Measurements from ENCODE around the gene LTBR. TPM values are rescaled to one million over a fixed set of nuclear protein-coding genes. Genes with fewer than 3 reads are reported as not detected.

LTBR gene
- total RNA-seq, 1 donor from 2014 or later: not detected

DNA sequence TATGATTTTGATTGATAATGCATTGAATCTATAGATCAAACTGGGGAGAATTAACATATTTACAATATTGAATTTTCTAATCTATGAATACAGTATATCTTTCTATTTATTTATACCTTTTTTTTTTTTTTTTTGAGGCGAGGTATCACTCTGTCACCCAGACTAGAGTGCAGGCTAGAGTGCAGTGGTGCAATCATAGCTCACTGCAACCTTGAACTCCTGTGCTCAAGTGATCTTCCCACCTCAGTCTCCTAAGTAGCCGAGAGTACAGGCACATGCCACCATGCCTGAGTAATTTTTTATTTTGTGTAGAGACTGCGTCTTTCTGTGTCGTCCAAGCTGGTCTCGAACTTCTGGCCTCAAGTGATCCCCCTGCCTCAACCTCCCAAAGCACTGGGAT is 20.4 kb downstream of the LTBR start:
- Mint-ChIP-seq H3K36me3 (no peaks in the 10 kb centered on the region), H3K27ac (no peak overlapping the region), H3K4me3 (no peak overlapping the region), H3K9me3 (no peaks in the 10 kb centered on the region), H3K4me1 (no peaks in the 10 kb centered on the region), H3K27me3 (ENCODE audit: insufficient read depth, low read depth) (peaks cover 2% of the 10 kb centered on the region)
- DNase-seq (ENCODE audit: low spot score): no peak
- no peak overlapping the region for H3K27ac ChIP-seq
- no peak overlapping the region for H3K4me2 ChIP-seq
- no peak overlapping the region for H3K4me3 ChIP-seq
- H3F3A ChIP-seq (ENCODE audit: low read depth): no peaks in the 10 kb centered on the region
- no peak overlapping the region for H3K9ac ChIP-seq
- no peaks in the 10 kb centered on the region for H3K4me1 ChIP-seq
- no peak overlapping the region for H2AFZ ChIP-seq (replicated peaks)
- no peaks in the 10 kb centered on the region for H3K9me3 ChIP-seq (ENCODE audit: low read depth)
- H4K20me1 ChIP-seq (ENCODE audit: low read depth): no peaks in the 10 kb centered on the region
- no peaks in the 10 kb centered on the region for H3K36me3 ChIP-seq
- no peak for TF ChIP-seq EZH2 (IDR thresholded peaks at IDR 0.05)
- TF ChIP-seq, protein P1, sequence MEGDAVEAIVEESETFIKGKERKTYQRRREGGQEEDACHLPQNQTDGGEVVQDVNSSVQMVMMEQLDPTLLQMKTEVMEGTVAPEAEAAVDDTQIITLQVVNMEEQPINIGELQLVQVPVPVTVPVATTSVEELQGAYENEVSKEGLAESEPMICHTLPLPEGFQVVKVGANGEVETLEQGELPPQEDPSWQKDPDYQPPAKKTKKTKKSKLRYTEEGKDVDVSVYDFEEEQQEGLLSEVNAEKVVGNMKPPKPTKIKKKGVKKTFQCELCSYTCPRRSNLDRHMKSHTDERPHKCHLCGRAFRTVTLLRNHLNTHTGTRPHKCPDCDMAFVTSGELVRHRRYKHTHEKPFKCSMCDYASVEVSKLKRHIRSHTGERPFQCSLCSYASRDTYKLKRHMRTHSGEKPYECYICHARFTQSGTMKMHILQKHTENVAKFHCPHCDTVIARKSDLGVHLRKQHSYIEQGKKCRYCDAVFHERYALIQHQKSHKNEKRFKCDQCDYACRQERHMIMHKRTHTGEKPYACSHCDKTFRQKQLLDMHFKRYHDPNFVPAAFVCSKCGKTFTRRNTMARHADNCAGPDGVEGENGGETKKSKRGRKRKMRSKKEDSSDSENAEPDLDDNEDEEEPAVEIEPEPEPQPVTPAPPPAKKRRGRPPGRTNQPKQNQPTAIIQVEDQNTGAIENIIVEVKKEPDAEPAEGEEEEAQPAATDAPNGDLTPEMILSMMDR (IDR thresholded peaks at IDR 0.05): no peak
- no peak for TF ChIP-seq EZH2phosphoT487 (IDR thresholded peaks at IDR 0.05)
- no peaks in the 10 kb centered on the region for H3K79me2 ChIP-seq (ENCODE audit: low read depth)
- no peaks in the 10 kb centered on the region for H3K27me3 ChIP-seq

DNA sequence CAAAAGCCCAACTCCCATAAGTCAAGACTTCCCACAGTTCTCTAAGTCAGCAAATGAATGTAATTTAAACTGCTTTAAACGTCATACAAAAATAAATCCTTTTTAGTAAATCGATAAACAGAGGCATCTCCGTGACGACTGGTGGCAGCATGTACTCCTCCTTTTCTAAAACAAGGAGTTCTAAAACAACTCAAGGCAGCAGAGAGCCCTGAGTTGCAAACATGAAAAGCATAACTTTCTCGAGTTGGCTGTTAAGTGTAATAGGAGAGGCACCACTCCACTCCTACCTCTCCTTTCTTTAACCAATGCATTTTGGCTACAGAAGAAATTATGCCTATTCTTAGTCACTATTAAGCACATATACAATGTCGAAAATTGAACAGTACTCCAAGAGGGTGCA is 22.0 kb downstream of the LTBR start:
- TF ChIP-seq EZH2phosphoT487 (IDR thresholded peaks at IDR 0.05): no peak
- no peak for TF ChIP-seq EZH2 (IDR thresholded peaks at IDR 0.05)
- TF ChIP-seq, protein P1 (IDR thresholded peaks at IDR 0.05): no peak
- Mint-ChIP-seq H3K4me1 (no peaks in the 10 kb centered on the region), H3K36me3 (no peaks in the 10 kb centered on the region), H3K27me3 (ENCODE audit: insufficient read depth, low read depth) (peaks cover 5% of the 10 kb centered on the region), H3K9me3 (peaks cover 3% of the 10 kb centered on the region), H3K4me3 (no peak overlapping the region), H3K27ac (no peak overlapping the region)
- no peak overlapping the region for H3K9ac ChIP-seq
- H3F3A ChIP-seq (ENCODE audit: low read depth): no peaks in the 10 kb centered on the region
- H3K27me3 ChIP-seq: no peaks in the 10 kb centered on the region
- no peaks in the 10 kb centered on the region for H3K79me2 ChIP-seq (ENCODE audit: low read depth)
- no peaks in the 10 kb centered on the region for H3K4me1 ChIP-seq
- no peaks in the 10 kb centered on the region for H3K9me3 ChIP-seq (ENCODE audit: low read depth)
- H3K36me3 ChIP-seq: no peaks in the 10 kb centered on the region
- no peaks in the 10 kb centered on the region for H4K20me1 ChIP-seq (ENCODE audit: low read depth)
- H2AFZ ChIP-seq (replicated peaks): no peak overlapping the region
- H3K4me3 ChIP-seq: no peak overlapping the region
- H3K27ac ChIP-seq: no peak overlapping the region
- H3K4me2 ChIP-seq: no peak overlapping the region
- no peak for DNase-seq (ENCODE audit: low spot score)

DNA sequence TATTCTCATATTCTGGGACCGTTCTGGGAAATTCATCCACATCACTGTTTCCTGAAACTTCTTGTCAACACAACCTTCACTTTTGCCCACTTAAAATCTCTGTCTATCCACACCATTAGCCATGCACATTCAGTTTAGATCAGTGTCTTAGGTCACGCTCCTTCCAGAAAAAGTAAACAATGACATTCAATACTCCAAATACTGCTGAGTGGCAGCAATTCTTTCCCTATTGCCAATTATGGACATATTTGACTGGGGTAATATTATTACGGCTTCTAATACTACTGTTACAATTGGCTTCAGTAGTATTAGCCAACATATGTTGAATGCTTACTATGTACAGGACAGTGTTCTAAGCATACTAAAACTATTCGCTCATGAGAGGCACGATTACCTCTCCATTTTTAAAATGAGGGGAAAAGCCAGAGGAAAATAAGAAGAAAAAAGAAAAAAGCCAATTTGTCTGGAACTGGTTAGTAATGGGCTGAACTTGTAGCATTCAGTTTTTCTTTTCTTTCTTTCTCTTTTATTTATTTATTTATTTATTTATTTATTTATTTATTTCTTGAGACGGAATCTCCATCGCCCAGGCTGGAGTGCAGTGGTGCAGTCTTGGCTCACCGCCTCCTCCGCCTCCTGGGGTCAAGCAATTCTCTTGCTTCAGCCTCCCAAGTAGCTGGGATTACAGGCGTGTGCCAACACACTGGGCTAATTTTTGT is 23.4 kb downstream of the LTBR start:
- H3K4me3 Mint-ChIP-seq: no peak overlapping the region
- no peak overlapping the region for H3K4me2 ChIP-seq
- no peak overlapping the region for H3K9ac ChIP-seq
- H3K9me3 ChIP-seq (ENCODE audit: low read depth): no peaks in the 10 kb centered on the region
- H3F3A ChIP-seq (ENCODE audit: low read depth): no peaks in the 10 kb centered on the region
- TF ChIP-seq EZH2phosphoT487 (IDR thresholded peaks at IDR 0.05): no peak
- TF ChIP-seq, protein P1 (IDR thresholded peaks at IDR 0.05): no peak
- no peak for TF ChIP-seq EZH2 (IDR thresholded peaks at IDR 0.05)
- peaks cover 3% of the 10 kb centered on the region for H3K9me3 Mint-ChIP-seq
- no peak overlapping the region for H3K4me3 ChIP-seq
- H3K27ac ChIP-seq: no peak overlapping the region
- DNase-seq (ENCODE audit: low spot score): no peak
- no peaks in the 10 kb centered on the region for H3K79me2 ChIP-seq (ENCODE audit: low read depth)
- H3K4me1 ChIP-seq: no peaks in the 10 kb centered on the region
- peaks cover 5% of the 10 kb centered on the region for H3K27me3 Mint-ChIP-seq (ENCODE audit: insufficient read depth, low read depth)
- H3K36me3 ChIP-seq: no peaks in the 10 kb centered on the region
- no peak overlapping the region for H2AFZ ChIP-seq (replicated peaks)
- H3K27ac Mint-ChIP-seq: no peak overlapping the region
- H4K20me1 ChIP-seq (ENCODE audit: low read depth): no peaks in the 10 kb centered on the region
- no peaks in the 10 kb centered on the region for H3K4me1 Mint-ChIP-seq
- no peaks in the 10 kb centered on the region for H3K36me3 Mint-ChIP-seq
- no peaks in the 10 kb centered on the region for H3K27me3 ChIP-seq

Measured in neural progenitor cell (in vitro differentiated cells).